NB4 (cell line): ENCODE data around the gene TSC1.

ENCODE experiments used
- POLR2A ChIP-seq: IDR thresholded peaks from 2 replicates; pipeline ENCODE4 v1.6.1; 2011; ENCODE audit warnings: mild to moderate bottlenecking; ENCODE audit not compliant: insufficient read length; ENCODE audit errors: extremely low read depth
- TF ChIP-seq, protein P1 (sequence below): IDR thresholded peaks from one replicate; pipeline ENCODE4 v1.5.1; 2012; ENCODE audit warnings: low read depth, low read length
- TF ChIP-seq, protein P2 (sequence below): IDR thresholded peaks from 2 replicates; pipeline ENCODE4 v1.6.1; 2011; ENCODE audit warnings: low read depth, low read length

DNA sequence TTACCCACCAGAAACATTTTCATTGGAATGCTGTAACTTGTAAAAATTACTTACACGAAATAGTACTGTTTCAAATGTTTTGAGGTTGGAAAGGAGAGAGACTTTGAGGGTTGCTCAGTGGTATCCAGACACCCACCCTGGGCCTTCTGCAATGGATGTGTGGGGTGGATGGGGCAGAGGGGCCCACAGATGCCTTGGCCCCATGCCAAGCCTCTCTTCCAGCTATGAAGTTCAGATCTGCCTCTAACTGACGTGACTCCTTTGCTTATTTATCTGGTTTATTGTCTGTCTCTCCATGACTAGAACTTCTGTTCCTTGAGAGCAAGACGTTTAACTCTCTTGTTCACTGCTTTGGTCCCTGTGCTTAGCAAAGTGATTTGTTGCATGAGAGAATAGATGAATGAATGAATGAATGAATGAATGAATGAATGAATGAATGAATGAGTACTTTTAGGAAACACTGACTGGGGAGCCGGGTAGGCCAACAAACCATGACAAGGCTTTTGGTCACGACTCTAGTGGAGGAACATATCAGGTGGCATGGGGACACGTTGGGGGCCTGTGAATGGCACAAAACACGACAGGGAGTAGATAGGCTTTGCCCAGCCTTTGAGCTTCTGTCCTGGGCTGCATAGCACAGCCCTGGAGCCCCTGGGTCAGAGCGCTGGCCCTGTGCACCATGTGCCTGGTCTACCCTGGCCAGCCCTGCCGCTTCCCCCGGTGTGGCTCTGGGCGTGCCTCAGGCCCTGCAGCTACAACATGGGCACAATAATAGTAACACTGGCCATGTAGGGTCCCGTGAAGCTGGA lies 98.1 kb downstream of the TSC1 start:
- TF ChIP-seq, protein P1, sequence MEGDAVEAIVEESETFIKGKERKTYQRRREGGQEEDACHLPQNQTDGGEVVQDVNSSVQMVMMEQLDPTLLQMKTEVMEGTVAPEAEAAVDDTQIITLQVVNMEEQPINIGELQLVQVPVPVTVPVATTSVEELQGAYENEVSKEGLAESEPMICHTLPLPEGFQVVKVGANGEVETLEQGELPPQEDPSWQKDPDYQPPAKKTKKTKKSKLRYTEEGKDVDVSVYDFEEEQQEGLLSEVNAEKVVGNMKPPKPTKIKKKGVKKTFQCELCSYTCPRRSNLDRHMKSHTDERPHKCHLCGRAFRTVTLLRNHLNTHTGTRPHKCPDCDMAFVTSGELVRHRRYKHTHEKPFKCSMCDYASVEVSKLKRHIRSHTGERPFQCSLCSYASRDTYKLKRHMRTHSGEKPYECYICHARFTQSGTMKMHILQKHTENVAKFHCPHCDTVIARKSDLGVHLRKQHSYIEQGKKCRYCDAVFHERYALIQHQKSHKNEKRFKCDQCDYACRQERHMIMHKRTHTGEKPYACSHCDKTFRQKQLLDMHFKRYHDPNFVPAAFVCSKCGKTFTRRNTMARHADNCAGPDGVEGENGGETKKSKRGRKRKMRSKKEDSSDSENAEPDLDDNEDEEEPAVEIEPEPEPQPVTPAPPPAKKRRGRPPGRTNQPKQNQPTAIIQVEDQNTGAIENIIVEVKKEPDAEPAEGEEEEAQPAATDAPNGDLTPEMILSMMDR, result no peak
- TF ChIP-seq POLR2A, result no peak
- TF ChIP-seq, protein P2, sequence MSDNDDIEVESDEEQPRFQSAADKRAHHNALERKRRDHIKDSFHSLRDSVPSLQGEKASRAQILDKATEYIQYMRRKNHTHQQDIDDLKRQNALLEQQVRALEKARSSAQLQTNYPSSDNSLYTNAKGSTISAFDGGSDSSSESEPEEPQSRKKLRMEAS, result no peak
